GM12892 (cell line): ENCODE measurements around the gene TBATA.

Source experiments
- POLR2A ChIP-seq: IDR thresholded peaks from 2 replicates; pipeline ENCODE4 v1.6.1; 2011; ENCODE audit warnings: low read depth, low read length, control low read depth
- POLR2AphosphoS5 ChIP-seq: IDR thresholded peaks from 2 replicates; pipeline ENCODE4 v1.6.1; 2011; ENCODE audit warnings: low read depth, low read length, control low read depth
- TAF1 ChIP-seq: IDR thresholded peaks from 2 replicates; pipeline ENCODE4 v1.6.1; 2011; ENCODE audit warnings: low read depth, mild to moderate bottlenecking, control low read depth, low read length, borderline replicate concordance

- TF ChIP-seq POLR2A = no peak
- no peak for TF ChIP-seq TAF1
- TF ChIP-seq POLR2AphosphoS5 = no peak
Measured at GRCh38 chr10:70833601-70834000, 48.4 kb upstream of the TBATA start.
